HepG2 (cell line): ENCODE measurements around the gene CFAP54. TPM values are rescaled to one million over a fixed set of nuclear protein-coding genes. Genes with fewer than 3 reads are reported as not detected.

ENCODE experiments used
- ATAC-seq: fragments of 200-7000 bp; cut with Tn5 transposase; 3 replicates; pipeline ENCODE4 v1.9.1; 2020; ENCODE audit warnings: mild to moderate bottlenecking, moderate library complexity
- BruUV-seq: library from RNA; stranded (reverse); fragments of 400-500 nt; replicated peaks from 2 replicates; lab custom pipeline; 2021; lab: Mats Ljungman, UMichigan
- CTCF ChIA-PET: fragments of 300-600 bp; formaldehyde crosslinking; extraction: SDS; loops from one replicate; lab custom pipeline; 2021; ENCODE audit warnings: low total read pairs, inconsistent platforms, low intra/inter-chr PET ratio; lab: Yijun Ruan, JAX
- POLR2A ChIA-PET: fragments of 350-600 bp; sonication (Branson Sonifier 250); formaldehyde crosslinking; loops from one replicate; lab custom pipeline; 2020; ENCODE audit warnings: antibody characterized with exemption, inconsistent platforms; lab: Yijun Ruan, JAX
- DNase-seq: peaks from one replicate; pipeline ENCODE4 v3.0.0-alpha.2; 2015; ENCODE audit warnings: low spot score
- FAIRE-seq: peaks from 3 replicates; lab custom pipeline; 2011; peaks lifted over from hg19 to GRCh38; lab: Jason Lieb, UNC
- H2AFZ ChIP-seq: one replicate; pipeline ENCODE4 v1.6.1; 2011; ENCODE audit warnings: low read length, inconsistent platforms
- H3K27ac ChIP-seq: fragments of 300-600 bp; 3 replicates; pipeline ENCODE4 v1.8.0; 2011; ENCODE audit warnings: mixed run types, mild to moderate bottlenecking, mixed read lengths, low read length, inconsistent platforms; ENCODE audit not compliant: insufficient read depth; ENCODE audit errors: extremely low read length
- H3K27me3 ChIP-seq, 2 experiments: fragments of 200-600 bp in 1 of 2; 2 replicates in 1 of 2; 3 replicates in 1 of 2; pipeline versions ENCODE4 v1.6.0 to v1.8.0; 2011; ENCODE audit warnings: low read length in 2 of 2, mild to moderate bottlenecking in 2 of 2, moderate library complexity in 2 of 2, inconsistent platforms in 1 of 2; ENCODE audit not compliant: insufficient read depth in 2 of 2, control insufficient read depth in 1 of 2
- H3K36me3 ChIP-seq, 2 experiments: fragments of 200-600 bp in 1 of 2; replicated peaks in 1 of 2; 2 replicates in 1 of 2; 3 replicates in 1 of 2; pipeline versions ENCODE4 v1.5.1 to v1.8.0; 2011; ENCODE audit warnings: low read length in 2 of 2, inconsistent platforms in 1 of 2; ENCODE audit not compliant: insufficient read depth in 2 of 2, control insufficient read depth in 1 of 2
- H3K4me1 ChIP-seq: 2 replicates; pipeline ENCODE4 v1.5.1; 2012; ENCODE audit warnings: low read length, inconsistent platforms; ENCODE audit not compliant: insufficient read depth
- H3K4me2 ChIP-seq: 2 replicates; pipeline ENCODE4 v1.6.0; 2011; ENCODE audit warnings: low read depth, low read length, inconsistent platforms
- H3K4me3 ChIP-seq, 3 experiments: fragments of 200-600 bp in 1 of 3; sonication (generic), shearing (Covaris generic) in 1 of 3; replicated peaks in 1 of 3; 2 replicates each; pipeline ENCODE4 v1.5.1; 2011 to 2016; ENCODE audit warnings: low read length in 3 of 3, inconsistent platforms in 2 of 3, low read depth in 2 of 3, mild to moderate bottlenecking in 2 of 3, control low read depth in 1 of 3, mixed read lengths in 1 of 3; ENCODE audit not compliant: insufficient read depth in 1 of 3
- H3K79me2 ChIP-seq: one replicate; pipeline ENCODE4 v1.6.1; 2011; ENCODE audit warnings: low read length, inconsistent platforms; ENCODE audit not compliant: insufficient read depth
- H3K9ac ChIP-seq: 2 replicates; pipeline ENCODE4 v1.6.0; 2011; ENCODE audit warnings: mild to moderate bottlenecking, low read depth, low read length, inconsistent platforms; ENCODE audit not compliant: insufficient read depth
- H3K9me3 ChIP-seq: 2 replicates; pipeline ENCODE4 v1.5.1; 2012; ENCODE audit warnings: mild to moderate bottlenecking, low read length
- H4K20me1 ChIP-seq: 2 replicates; pipeline ENCODE4 v1.6.0; 2011; ENCODE audit warnings: inconsistent platforms, mild to moderate bottlenecking, low read length, moderate library complexity; ENCODE audit not compliant: insufficient read depth
- DZIP1 ChIP-seq: sonication (generic); formaldehyde crosslinking; IDR thresholded peaks from 2 replicates; pipeline ENCODE4 v1.5.0; 2020; ENCODE audit warnings: mild to moderate bottlenecking, missing genetic modification reagents
- ELF3 ChIP-seq: IDR thresholded peaks from 2 replicates; pipeline ENCODE4 v1.6.1; 2016; ENCODE audit warnings: missing genetic modification reagents, missing compliant biosample characterization
- ISX ChIP-seq: sonication (generic); formaldehyde crosslinking; conservative IDR thresholded peaks from 2 replicates; pipeline ENCODE4 v1.5.0; 2020; ENCODE audit warnings: missing genetic modification reagents
- MAX ChIP-seq: IDR thresholded peaks from 2 replicates; pipeline ENCODE4 v1.6.1; 2012; ENCODE audit warnings: inconsistent platforms
- PITX1 ChIP-seq: sonication (generic); formaldehyde crosslinking; IDR thresholded peaks from 2 replicates; pipeline ENCODE4 v1.5.1; 2020; ENCODE audit warnings: mild to moderate bottlenecking, missing genetic modification reagents
- RBM39 ChIP-seq: fragments of 200-400 bp; formaldehyde crosslinking; IDR thresholded peaks from one replicate; pipeline ENCODE4 v1.6.1; 2018; ENCODE audit warnings: antibody characterized with exemption, mild to moderate bottlenecking, low read depth, low read length; ENCODE audit not compliant: poor library complexity, severe bottlenecking
- RXRA ChIP-seq: sonication (generic); formaldehyde crosslinking; IDR thresholded peaks from 2 replicates; pipeline ENCODE4 v1.5.1; 2020; ENCODE audit warnings: missing genetic modification reagents
- SALL1 ChIP-seq: sonication (generic); formaldehyde crosslinking; IDR thresholded peaks from 2 replicates; pipeline ENCODE4 v1.8.0; 2022; ENCODE audit warnings: mild to moderate bottlenecking, missing genetic modification reagents
- THAP7 ChIP-seq: sonication (generic); formaldehyde crosslinking; IDR thresholded peaks from 2 replicates; pipeline ENCODE4 v1.8.1; 2023; ENCODE audit warnings: mild to moderate bottlenecking, missing genetic modification reagents
- ZBTB20 ChIP-seq: sonication (generic); formaldehyde crosslinking; IDR thresholded peaks from 2 replicates; pipeline ENCODE4 v1.8.1; 2023; ENCODE audit warnings: missing genetic modification reagents, low read depth, mild to moderate bottlenecking, borderline replicate concordance
- ZBTB49 ChIP-seq: sonication (generic); formaldehyde crosslinking; IDR thresholded peaks from 2 replicates; pipeline ENCODE4 v1.4.0; 2020; ENCODE audit warnings: missing genetic modification reagents, borderline replicate concordance
- ZNF207 ChIP-seq: fragments of 450-650 bp; IDR thresholded peaks from 2 replicates; pipeline ENCODE4 v1.6.1; 2016; ENCODE audit warnings: antibody characterized with exemption, borderline replicate concordance
- ZNF280B ChIP-seq: sonication (generic); formaldehyde crosslinking; IDR thresholded peaks from 2 replicates; pipeline ENCODE4 v1.5.0; 2020; ENCODE audit warnings: missing genetic modification reagents, mild to moderate bottlenecking, borderline replicate concordance
- ZNF431 ChIP-seq: sonication (generic); formaldehyde crosslinking; IDR thresholded peaks from 2 replicates; pipeline ENCODE4 v1.9.0; 2022; ENCODE audit warnings: missing genetic modification reagents, low read depth, mild to moderate bottlenecking, borderline replicate concordance
- ZNF784 ChIP-seq: sonication (generic); formaldehyde crosslinking; IDR thresholded peaks from 2 replicates; pipeline ENCODE4 v1.5.1; 2020; ENCODE audit warnings: missing genetic modification reagents, mild to moderate bottlenecking, borderline replicate concordance
- WGBS: methylation state at CpG from one replicate; pipeline ENCODE4 v1.1.6; 2017; ENCODE audit warnings: low lambda C conversion rate; 5-methylcytosine and 5-hydroxymethylcytosine counted together
- in situ Hi-C: cut with HindIII; loops from 2 replicates; pipeline ENCODE4 v1.10.0; 2017; ENCODE audit warnings: low pct_unique_long_range_greater_than_20kb; ENCODE audit not compliant: extremely low pct_ligation_motif_present
- intact Hi-C: fragments of 100-400 bp; cut with micrococcal nuclease; formaldehyde crosslinking; loops from one replicate; pipeline ENCODE4 v1.10.0; 2022; ENCODE audit not compliant: unreplicated experiment
- polyA plus RNA-seq, 8 experiments: library from polyadenylated mRNA; depleted of rRNA in 3 of 8; stranded (reverse) in 7 of 8; unstranded in 1 of 8; fragments of >200 nt; fragmentation: Illumina TruSeq in 4 of 8; extraction: Trizol in 4 of 8; gene quantifications; 2 replicates each; pipeline versions ENCODE4 v1.2.1 to v1.2.3, GENCODE V29; 2011 to 2016; ENCODE audit warnings: low read depth in 4 of 8, missing spikeins in 1 of 8, mixed read lengths in 1 of 8; ENCODE audit not compliant: insufficient read depth in 1 of 8
- total RNA-seq, 5 experiments: library from RNA; depleted of rRNA; stranded (reverse); fragments of >200 nt; fragmentation: Illumina TruSeq; extraction: Trizol; gene quantifications; 2 replicates each; pipeline ENCODE4 v1.2.3, GENCODE V29; 2016; ENCODE audit warnings: low read depth in 1 of 5

Gene CFAP54
- total and polyA plus RNA-seq, 2 of the 13 experiments (the other 11 are each of a cell fraction or from before 2014, with no cell fraction given) = not detected

- Histone ChIP-seq H3K27me3 (peaks cover 0 to 9% of the 10 kb centered on the region in 2 experiments; a peak in 3 of 5 replicates), H3K4me3 (no peak overlapping the region), H4K20me1 (no peaks in the 10 kb centered on the region), H3K9me3 (no peaks in the 10 kb centered on the region), H3K9ac (no peak overlapping the region), H3K4me1 (no peaks in the 10 kb centered on the region), H3K4me2 (no peak overlapping the region), H3K36me3 (no peaks in the 10 kb centered on the region), H2AFZ (no peak overlapping the region), H3K27ac (no peak overlapping the region), H3K79me2 (no peaks in the 10 kb centered on the region)
- 0% methylated on average over 3 of the region's 3 CpGs for WGBS
- intact Hi-C loops (no loop called here), in situ Hi-C loops (no loop called here)
- DNase-seq = no peak
- POLR2A ChIA-PET = no interaction called here
- CTCF ChIA-PET = no interaction called here
- BruUV-seq = no TSS peak
- ATAC-seq = no peak
- FAIRE-seq = no peak
- TF ChIP-seq THAP7 (CRISPR knock-in tag) (no peak), RBM39 (no peak), ZNF784 (CRISPR knock-in tag) (no peak), ELF3 (CRISPR knock-in tag) (no peak), SALL1 (CRISPR knock-in tag) (no peak), RXRA (CRISPR knock-in tag) (no peak), ZNF207 (no peak), ZBTB49 (CRISPR knock-in tag) (no peak), PITX1 (no peak), ZNF280B (CRISPR knock-in tag) (no peak), DZIP1 (CRISPR knock-in tag) (no peak), MAX (no peak), ZBTB20 (no peak), ZNF431 (CRISPR knock-in tag) (no peak), ISX (CRISPR knock-in tag) (no peak)
These were observed 116.8 kb downstream of the CFAP54 start for GRCh38 chr12:96606134-96606533.
